SK-N-MC (cell line): ENCODE results near the gene LCE3D.

Experiments used
- EZH2 ChIP-seq: fragments of 200-600 bp; sonication (generic); IDR thresholded peaks from one replicate; pipeline ENCODE4 v1.6.1; 2017; ENCODE audit warnings: antibody characterized with exemption
- FOXP2 ChIP-seq: optimal IDR thresholded peaks from 2 replicates; pipeline ENCODE3; 2011; ENCODE audit warnings: mild to moderate bottlenecking, moderate library complexity; ENCODE audit not compliant: insufficient read depth; ENCODE audit errors: extremely low read length, control extremely low read depth

DNA sequence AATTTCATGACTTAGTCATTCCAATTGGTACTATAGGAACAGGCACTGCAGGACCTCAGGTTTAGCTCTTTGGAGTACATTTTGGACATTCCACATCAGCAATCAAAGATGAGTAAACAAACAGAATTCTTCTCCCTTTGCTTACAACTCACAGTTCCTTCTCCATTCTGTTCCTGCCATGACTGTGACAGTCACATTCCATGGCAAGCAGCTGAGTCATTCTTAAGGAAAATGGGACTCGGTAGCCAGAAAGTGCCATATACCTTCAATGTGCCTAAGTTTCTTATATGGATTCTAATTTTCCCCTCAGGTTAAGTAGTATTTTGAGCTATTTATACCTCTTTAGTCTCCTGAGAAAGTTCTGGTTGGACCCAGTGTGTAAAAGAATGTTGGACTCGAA lies 40.4 kb downstream of the LCE3D start:
- TF ChIP-seq EZH2 (no peak), FOXP2 (no peak)
